DOHH2 (cell line): ENCODE data around the gene KIAA1549.

ENCODE experiments used
- H3F3A ChIP-seq: fragments of 200-600 bp; sonication (generic), shearing (Covaris generic); 2 replicates; pipeline ENCODE4 v1.6.0; 2016; ENCODE audit warnings: antibody characterized with exemption, mild to moderate bottlenecking; ENCODE audit not compliant: control insufficient read depth, insufficient read depth
- H3K27ac ChIP-seq: fragments of 200-600 bp; sonication (generic); 2 replicates; pipeline ENCODE4 v1.5.1; 2014; ENCODE audit warnings: low read depth, mild to moderate bottlenecking, low read length, moderate library complexity
- H3K27me3 ChIP-seq: fragments of 200-600 bp; sonication (generic); 2 replicates; pipeline ENCODE4 v1.6.1; 2014; ENCODE audit warnings: mild to moderate bottlenecking, low read length, mixed read lengths; ENCODE audit not compliant: control insufficient read depth
- H3K36me3 ChIP-seq: fragments of 200-600 bp; sonication (generic); 2 replicates; pipeline ENCODE4 v1.6.1; 2014; ENCODE audit warnings: mild to moderate bottlenecking, low read length, moderate library complexity, mixed read lengths; ENCODE audit not compliant: control insufficient read depth
- H3K4me1 ChIP-seq: fragments of 200-600 bp; sonication (generic); 2 replicates; pipeline ENCODE4 v1.6.1; 2014; ENCODE audit warnings: mild to moderate bottlenecking, low read length, mixed read lengths; ENCODE audit not compliant: control insufficient read depth
- H3K4me2 ChIP-seq: fragments of 200-600 bp; sonication (generic); 2 replicates; pipeline ENCODE4 v1.6.0; 2014; ENCODE audit warnings: mild to moderate bottlenecking, low read length, moderate library complexity
- H3K4me3 ChIP-seq: fragments of 200-600 bp; sonication (generic); 2 replicates; pipeline ENCODE4 v1.5.1; 2014; ENCODE audit warnings: mild to moderate bottlenecking, low read length, mixed read lengths
- H3K79me2 ChIP-seq: fragments of 200-600 bp; sonication (generic); 2 replicates; pipeline ENCODE4 v1.6.1; 2014; ENCODE audit warnings: mild to moderate bottlenecking, low read length, mixed read lengths; ENCODE audit not compliant: control insufficient read depth
- H3K9me2 ChIP-seq: fragments of 200-600 bp; sonication (generic); replicated peaks from 2 replicates; pipeline ENCODE4 v1.6.1; 2014; ENCODE audit warnings: mild to moderate bottlenecking, low read length, mixed read lengths; ENCODE audit not compliant: control insufficient read depth
- H3K9me3 ChIP-seq: fragments of 200-600 bp; sonication (generic); 2 replicates; pipeline ENCODE4 v1.6.1; 2014; ENCODE audit warnings: antibody characterized with exemption, low read length, mixed read lengths; ENCODE audit not compliant: control insufficient read depth, insufficient read depth
- H4K20me1 ChIP-seq: fragments of 200-600 bp; sonication (generic); 2 replicates; pipeline ENCODE4 v1.6.0; 2014; ENCODE audit warnings: low read depth, mild to moderate bottlenecking, antibody characterized with exemption, low read length, moderate library complexity; ENCODE audit not compliant: control insufficient read depth, insufficient read depth
- EZH2phosphoT487 ChIP-seq: fragments of 200-600 bp; sonication (generic); IDR thresholded peaks from 2 replicates; pipeline ENCODE4 v1.6.1; 2017; ENCODE audit warnings: borderline replicate concordance, mild to moderate bottlenecking, antibody characterized with exemption, low read length, moderate library complexity, mixed read lengths
- TF ChIP-seq, protein P1 (sequence below): fragments of 200-600 bp; sonication (generic); IDR thresholded peaks from one replicate; pipeline ENCODE4 v1.5.1; 2014; ENCODE audit warnings: antibody characterized with exemption, mild to moderate bottlenecking, low read depth, low read length; ENCODE audit not compliant: poor library complexity, severe bottlenecking

KIAA1549 gene

DNA sequence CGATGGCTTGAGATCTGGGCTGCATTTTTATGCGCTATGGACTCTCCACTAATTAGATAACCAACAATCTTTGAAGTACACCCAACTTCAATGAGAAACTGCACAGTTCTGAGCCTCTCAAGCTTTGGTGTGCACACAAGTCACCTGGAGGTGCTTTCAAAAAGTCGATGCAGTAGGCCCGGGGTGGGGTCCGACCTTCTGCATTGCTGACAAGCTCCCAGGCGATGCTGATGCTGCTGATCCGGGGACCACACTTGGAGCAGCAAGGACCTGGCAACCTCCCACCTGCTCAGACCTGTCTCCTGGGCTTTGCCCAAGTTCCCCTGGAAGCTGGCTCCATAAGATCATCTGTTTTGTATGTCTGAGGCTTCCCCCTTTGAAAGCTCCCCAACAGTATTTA is 10.7 kb downstream of the KIAA1549 start:
- no peaks in the 10 kb centered on the region for H3K36me3 ChIP-seq
- H3K9me3 ChIP-seq, result no peaks in the 10 kb centered on the region
- H3F3A ChIP-seq, result no peaks in the 10 kb centered on the region
- H3K9me2 ChIP-seq, result no peaks in the 10 kb centered on the region
- H3K4me3 ChIP-seq, result no peak overlapping the region
- TF ChIP-seq, protein P1, sequence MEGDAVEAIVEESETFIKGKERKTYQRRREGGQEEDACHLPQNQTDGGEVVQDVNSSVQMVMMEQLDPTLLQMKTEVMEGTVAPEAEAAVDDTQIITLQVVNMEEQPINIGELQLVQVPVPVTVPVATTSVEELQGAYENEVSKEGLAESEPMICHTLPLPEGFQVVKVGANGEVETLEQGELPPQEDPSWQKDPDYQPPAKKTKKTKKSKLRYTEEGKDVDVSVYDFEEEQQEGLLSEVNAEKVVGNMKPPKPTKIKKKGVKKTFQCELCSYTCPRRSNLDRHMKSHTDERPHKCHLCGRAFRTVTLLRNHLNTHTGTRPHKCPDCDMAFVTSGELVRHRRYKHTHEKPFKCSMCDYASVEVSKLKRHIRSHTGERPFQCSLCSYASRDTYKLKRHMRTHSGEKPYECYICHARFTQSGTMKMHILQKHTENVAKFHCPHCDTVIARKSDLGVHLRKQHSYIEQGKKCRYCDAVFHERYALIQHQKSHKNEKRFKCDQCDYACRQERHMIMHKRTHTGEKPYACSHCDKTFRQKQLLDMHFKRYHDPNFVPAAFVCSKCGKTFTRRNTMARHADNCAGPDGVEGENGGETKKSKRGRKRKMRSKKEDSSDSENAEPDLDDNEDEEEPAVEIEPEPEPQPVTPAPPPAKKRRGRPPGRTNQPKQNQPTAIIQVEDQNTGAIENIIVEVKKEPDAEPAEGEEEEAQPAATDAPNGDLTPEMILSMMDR, result no peak
- no peak for TF ChIP-seq EZH2phosphoT487
- H3K27ac ChIP-seq, result no peak overlapping the region
- no peaks in the 10 kb centered on the region for H4K20me1 ChIP-seq
- H3K4me1 ChIP-seq, result no peaks in the 10 kb centered on the region
- H3K27me3 ChIP-seq, result peaks cover 18% of the 10 kb centered on the region; the same call in 1 of the 2 replicates
- no peaks in the 10 kb centered on the region for H3K79me2 ChIP-seq
- no peak overlapping the region for H3K4me2 ChIP-seq

DNA sequence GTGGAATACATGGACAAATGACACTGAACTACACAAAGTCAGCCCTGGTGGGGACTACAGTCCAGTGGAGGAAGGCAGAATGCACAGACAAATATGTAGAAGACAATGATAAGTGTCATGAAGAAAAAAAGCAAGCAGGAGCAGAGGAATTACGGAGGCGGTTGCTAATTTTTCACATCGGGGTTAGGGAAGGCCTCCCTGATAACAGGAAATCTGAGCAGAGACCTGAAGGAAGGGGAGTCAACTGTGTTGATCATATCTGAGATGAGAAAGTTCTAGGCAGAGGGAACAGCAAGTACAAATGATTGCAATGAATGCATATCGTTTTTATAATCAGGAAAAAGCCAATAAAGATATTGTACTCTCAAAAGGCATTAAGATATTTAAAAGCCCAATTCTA is 14.0 kb downstream of the KIAA1549 start:
- H3K4me2 ChIP-seq, result no peak overlapping the region
- no peaks in the 10 kb centered on the region for H4K20me1 ChIP-seq
- TF ChIP-seq, protein P1, result no peak
- no peak for TF ChIP-seq EZH2phosphoT487
- no peak overlapping the region for H3K27ac ChIP-seq
- H3K4me1 ChIP-seq, result no peaks in the 10 kb centered on the region
- H3K4me3 ChIP-seq, result no peak overlapping the region
- H3K36me3 ChIP-seq, result no peaks in the 10 kb centered on the region
- H3F3A ChIP-seq, result no peaks in the 10 kb centered on the region
- H3K9me2 ChIP-seq, result no peaks in the 10 kb centered on the region
- H3K27me3 ChIP-seq, result peaks cover 11% of the 10 kb centered on the region; the same call in 1 of the 2 replicates
- H3K79me2 ChIP-seq, result no peaks in the 10 kb centered on the region
- no peaks in the 10 kb centered on the region for H3K9me3 ChIP-seq

GRCh38 chr7:138964624-138965436 is 16.4 kb downstream of the KIAA1549 start:
- no peaks in the 10 kb centered on the region for H3F3A ChIP-seq
- no peak overlapping the region for H3K27ac ChIP-seq
- H3K9me3 ChIP-seq, result no peaks in the 10 kb centered on the region
- no peak overlapping the region for H3K4me3 ChIP-seq
- no peaks in the 10 kb centered on the region for H3K9me2 ChIP-seq
- H3K4me1 ChIP-seq, result no peaks in the 10 kb centered on the region
- peaks cover 6% of the 10 kb centered on the region; the same call in 1 of the 2 replicates for H3K27me3 ChIP-seq
- no peaks in the 10 kb centered on the region for H4K20me1 ChIP-seq
- no peak overlapping the region for H3K4me2 ChIP-seq
- no peaks in the 10 kb centered on the region for H3K79me2 ChIP-seq
- H3K36me3 ChIP-seq, result no peaks in the 10 kb centered on the region
- no peak for TF ChIP-seq EZH2phosphoT487
- TF ChIP-seq, protein P1, result no peak
